Measurements from ENCODE around the gene ELMO3.

- TF ChIP-seq ZNF121 (tag by site-specific recombination; IDR thresholded peaks at IDR 0.05) (no peak), ZFP3 (tag by site-specific recombination; IDR thresholded peaks at IDR 0.05; ENCODE audit: low read depth) (no peak), CTCF (tag by site-specific recombination; IDR thresholded peaks at IDR 0.05) (no peak), ZNF530 (tag by site-specific recombination; IDR thresholded peaks at IDR 0.05; ENCODE audit: low read depth) (no peak), ZNF776 (tag by site-specific recombination; IDR thresholded peaks at IDR 0.05; ENCODE audit: borderline replicate concordance) (no peak)
- TF ChIP-seq, protein P1, sequence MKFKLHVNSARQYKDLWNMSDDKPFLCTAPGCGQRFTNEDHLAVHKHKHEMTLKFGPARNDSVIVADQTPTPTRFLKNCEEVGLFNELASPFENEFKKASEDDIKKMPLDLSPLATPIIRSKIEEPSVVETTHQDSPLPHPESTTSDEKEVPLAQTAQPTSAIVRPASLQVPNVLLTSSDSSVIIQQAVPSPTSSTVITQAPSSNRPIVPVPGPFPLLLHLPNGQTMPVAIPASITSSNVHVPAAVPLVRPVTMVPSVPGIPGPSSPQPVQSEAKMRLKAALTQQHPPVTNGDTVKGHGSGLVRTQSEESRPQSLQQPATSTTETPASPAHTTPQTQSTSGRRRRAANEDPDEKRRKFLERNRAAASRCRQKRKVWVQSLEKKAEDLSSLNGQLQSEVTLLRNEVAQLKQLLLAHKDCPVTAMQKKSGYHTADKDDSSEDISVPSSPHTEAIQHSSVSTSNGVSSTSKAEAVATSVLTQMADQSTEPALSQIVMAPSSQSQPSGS (tag by site-specific recombination; IDR thresholded peaks at IDR 0.05; ENCODE audit: low read depth): no peak
- TF ChIP-seq, protein P2, sequence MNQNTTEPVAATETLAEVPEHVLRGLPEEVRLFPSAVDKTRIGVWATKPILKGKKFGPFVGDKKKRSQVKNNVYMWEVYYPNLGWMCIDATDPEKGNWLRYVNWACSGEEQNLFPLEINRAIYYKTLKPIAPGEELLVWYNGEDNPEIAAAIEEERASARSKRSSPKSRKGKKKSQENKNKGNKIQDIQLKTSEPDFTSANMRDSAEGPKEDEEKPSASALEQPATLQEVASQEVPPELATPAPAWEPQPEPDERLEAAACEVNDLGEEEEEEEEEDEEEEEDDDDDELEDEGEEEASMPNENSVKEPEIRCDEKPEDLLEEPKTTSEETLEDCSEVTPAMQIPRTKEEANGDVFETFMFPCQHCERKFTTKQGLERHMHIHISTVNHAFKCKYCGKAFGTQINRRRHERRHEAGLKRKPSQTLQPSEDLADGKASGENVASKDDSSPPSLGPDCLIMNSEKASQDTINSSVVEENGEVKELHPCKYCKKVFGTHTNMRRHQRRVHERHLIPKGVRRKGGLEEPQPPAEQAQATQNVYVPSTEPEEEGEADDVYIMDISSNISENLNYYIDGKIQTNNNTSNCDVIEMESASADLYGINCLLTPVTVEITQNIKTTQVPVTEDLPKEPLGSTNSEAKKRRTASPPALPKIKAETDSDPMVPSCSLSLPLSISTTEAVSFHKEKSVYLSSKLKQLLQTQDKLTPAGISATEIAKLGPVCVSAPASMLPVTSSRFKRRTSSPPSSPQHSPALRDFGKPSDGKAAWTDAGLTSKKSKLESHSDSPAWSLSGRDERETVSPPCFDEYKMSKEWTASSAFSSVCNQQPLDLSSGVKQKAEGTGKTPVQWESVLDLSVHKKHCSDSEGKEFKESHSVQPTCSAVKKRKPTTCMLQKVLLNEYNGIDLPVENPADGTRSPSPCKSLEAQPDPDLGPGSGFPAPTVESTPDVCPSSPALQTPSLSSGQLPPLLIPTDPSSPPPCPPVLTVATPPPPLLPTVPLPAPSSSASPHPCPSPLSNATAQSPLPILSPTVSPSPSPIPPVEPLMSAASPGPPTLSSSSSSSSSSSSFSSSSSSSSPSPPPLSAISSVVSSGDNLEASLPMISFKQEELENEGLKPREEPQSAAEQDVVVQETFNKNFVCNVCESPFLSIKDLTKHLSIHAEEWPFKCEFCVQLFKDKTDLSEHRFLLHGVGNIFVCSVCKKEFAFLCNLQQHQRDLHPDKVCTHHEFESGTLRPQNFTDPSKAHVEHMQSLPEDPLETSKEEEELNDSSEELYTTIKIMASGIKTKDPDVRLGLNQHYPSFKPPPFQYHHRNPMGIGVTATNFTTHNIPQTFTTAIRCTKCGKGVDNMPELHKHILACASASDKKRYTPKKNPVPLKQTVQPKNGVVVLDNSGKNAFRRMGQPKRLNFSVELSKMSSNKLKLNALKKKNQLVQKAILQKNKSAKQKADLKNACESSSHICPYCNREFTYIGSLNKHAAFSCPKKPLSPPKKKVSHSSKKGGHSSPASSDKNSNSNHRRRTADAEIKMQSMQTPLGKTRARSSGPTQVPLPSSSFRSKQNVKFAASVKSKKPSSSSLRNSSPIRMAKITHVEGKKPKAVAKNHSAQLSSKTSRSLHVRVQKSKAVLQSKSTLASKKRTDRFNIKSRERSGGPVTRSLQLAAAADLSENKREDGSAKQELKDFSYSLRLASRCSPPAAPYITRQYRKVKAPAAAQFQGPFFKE (tag by site-specific recombination; IDR thresholded peaks at IDR 0.05; ENCODE audit: borderline replicate concordance): no peak
These were observed 40.0 kb downstream of the ELMO3 start for GRCh38 chr16:67238806-67239470.
